Measurements from ENCODE around the gene CELSR2.

CELSR2 gene

DNA sequence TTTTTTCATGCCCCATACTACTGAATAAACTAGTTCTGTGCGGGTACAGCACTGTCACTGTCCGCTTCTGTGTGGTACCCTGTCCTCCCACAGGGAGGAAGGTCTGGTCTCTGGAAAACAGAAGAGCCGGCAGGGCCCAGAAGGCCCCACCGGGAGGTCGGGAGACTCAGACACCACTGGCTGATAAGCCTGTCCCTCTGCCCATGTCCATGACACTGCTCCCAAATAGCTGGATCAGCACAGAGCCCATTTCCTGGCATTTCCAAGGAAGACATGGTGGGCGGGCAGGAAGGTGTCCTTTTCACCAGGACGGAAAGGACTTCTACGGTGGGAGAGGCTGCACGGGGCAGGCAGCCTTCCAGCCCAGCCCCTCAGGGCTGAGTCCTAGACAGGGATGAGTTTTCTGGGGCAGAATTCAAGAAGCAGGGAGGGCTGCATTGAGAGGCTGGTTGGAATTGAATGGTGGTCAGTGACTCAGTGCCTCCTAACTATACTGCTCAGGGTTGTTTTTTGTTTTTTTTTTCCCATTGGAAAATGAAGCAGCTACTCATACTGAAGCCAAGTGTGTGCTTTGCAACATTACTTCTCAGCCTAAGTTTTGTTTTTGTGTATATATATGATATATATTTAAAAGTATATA is 26.5 kb downstream of the CELSR2 start:
- POLR2A ChIA-PET, result interaction anchor here (1.1 to 3.9 kb wide), 4 partner anchors 21 to 124 kb away, joined by 3 to 30 read pairs (median 3); partner anchors contain the start of gene SORT1
- peaks cover 8 to 58% of the 10 kb centered on the region in 2 experiments for H3K36me3 ChIP-seq (ENCODE audit: control insufficient read depth in 2 of 2, insufficient read depth in 1 of 2, low read length in 2 of 2)

DNA sequence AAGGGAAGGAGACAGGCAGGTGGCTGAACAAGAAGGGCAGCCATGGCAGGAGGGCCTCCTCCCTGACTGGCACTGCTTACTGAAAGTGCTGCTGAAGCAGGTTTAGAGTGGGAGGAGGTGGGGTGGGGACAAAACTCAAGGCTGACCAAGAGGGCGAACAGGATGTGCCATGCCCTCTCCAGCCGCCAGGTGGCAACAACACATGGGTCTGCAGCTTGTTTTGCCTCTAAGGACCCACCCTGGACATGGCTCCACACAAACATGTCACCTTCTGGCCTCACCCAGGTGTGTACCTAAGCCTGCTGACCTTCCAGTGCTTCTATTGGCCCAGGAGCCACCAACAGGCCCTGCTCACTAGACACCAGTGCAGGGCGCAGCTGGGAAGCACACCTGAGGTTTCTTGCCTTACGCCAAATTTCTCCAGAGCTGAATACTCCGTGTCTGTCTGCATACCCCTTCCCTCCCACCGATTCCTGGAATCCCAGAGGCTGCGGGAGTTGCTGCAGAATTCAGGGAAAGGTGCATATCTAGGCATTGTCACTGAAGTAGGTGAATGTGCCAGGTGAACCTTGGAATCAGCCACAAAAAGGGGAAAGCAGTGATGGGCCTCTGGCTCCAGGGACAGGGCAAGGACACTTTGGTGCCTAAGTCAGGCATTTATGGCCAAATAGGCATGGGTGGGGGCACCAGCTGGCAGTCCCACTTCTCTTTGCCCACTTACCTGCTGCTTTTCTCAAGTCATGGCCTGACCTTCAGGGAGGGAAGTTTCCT is 28.3 kb downstream of the CELSR2 start:
- Histone ChIP-seq H3K27ac (ENCODE audit: extremely low read depth, low read depth, low read length) (no peak overlapping the region), H3K9me3 (ENCODE audit: control insufficient read depth, insufficient read depth, low read depth, low read length) (no peaks in the 10 kb centered on the region), H3K4me3 (ENCODE audit: low read depth, low read length) (no peak overlapping the region), H3K4me1 (ENCODE audit: control insufficient read depth, insufficient read depth, low read length) (peaks cover 10% of the 10 kb centered on the region), H3K36me3 (ENCODE audit: control insufficient read depth in 2 of 2, insufficient read depth in 1 of 2, low read length in 2 of 2) (peaks cover 8 to 52% of the 10 kb centered on the region in 2 experiments)
- CTCF ChIA-PET, result interaction anchor here (0.5 to 5.5 kb wide), 30 partner anchors 10 to 255 kb away, joined by 3 to 126 read pairs (median 4); partner anchors contain the start of genes CYB561D1, PSMA5 and SORT1
- POLR2A ChIA-PET, result interaction anchor here (0.7 to 3.9 kb wide), 7 partner anchors 23 to 255 kb away, joined by 3 to 30 read pairs (median 3); partner anchors contain the start of gene SORT1
- peak; percentile 81 for TF ChIP-seq ZFHX2 (tag by site-specific recombination; conservative IDR thresholded peaks at IDR 0.05)
- no peak for TF ChIP-seq ZNF677 (tag by site-specific recombination; IDR thresholded peaks at IDR 0.05)
- peak; percentile 43; the same call in 1 of the 2 replicates for TF ChIP-seq ZFP69B (tag by site-specific recombination; IDR thresholded peaks at IDR 0.05)
- TF ChIP-seq, protein P1, sequence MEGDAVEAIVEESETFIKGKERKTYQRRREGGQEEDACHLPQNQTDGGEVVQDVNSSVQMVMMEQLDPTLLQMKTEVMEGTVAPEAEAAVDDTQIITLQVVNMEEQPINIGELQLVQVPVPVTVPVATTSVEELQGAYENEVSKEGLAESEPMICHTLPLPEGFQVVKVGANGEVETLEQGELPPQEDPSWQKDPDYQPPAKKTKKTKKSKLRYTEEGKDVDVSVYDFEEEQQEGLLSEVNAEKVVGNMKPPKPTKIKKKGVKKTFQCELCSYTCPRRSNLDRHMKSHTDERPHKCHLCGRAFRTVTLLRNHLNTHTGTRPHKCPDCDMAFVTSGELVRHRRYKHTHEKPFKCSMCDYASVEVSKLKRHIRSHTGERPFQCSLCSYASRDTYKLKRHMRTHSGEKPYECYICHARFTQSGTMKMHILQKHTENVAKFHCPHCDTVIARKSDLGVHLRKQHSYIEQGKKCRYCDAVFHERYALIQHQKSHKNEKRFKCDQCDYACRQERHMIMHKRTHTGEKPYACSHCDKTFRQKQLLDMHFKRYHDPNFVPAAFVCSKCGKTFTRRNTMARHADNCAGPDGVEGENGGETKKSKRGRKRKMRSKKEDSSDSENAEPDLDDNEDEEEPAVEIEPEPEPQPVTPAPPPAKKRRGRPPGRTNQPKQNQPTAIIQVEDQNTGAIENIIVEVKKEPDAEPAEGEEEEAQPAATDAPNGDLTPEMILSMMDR (tag by site-specific recombination; IDR thresholded peaks at IDR 0.05), result peak; percentile 89
- TF ChIP-seq ZNF555 (tag by site-specific recombination; conservative IDR thresholded peaks at IDR 0.05), result no peak
- TF ChIP-seq, protein P2, sequence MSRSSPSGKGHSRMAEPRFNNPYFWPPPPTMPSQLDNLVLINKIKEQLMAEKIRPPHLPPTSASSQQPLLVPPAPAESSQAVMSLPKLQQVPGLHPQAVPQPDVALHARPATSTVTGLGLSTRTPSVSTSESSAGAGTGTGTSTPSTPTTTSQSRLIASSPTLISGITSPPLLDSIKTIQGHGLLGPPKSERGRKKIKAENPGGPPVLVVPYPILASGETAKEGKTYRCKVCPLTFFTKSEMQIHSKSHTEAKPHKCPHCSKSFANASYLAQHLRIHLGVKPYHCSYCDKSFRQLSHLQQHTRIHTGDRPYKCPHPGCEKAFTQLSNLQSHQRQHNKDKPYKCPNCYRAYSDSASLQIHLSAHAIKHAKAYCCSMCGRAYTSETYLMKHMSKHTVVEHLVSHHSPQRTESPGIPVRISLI (tag by site-specific recombination; IDR thresholded peaks at IDR 0.05), result no peak
- no peak for TF ChIP-seq RBAK (tag by site-specific recombination; IDR thresholded peaks at IDR 0.05)
- TF ChIP-seq ZNF24 (tag by site-specific recombination; IDR thresholded peaks at IDR 0.05), result no peak
- TF ChIP-seq, protein P3, sequence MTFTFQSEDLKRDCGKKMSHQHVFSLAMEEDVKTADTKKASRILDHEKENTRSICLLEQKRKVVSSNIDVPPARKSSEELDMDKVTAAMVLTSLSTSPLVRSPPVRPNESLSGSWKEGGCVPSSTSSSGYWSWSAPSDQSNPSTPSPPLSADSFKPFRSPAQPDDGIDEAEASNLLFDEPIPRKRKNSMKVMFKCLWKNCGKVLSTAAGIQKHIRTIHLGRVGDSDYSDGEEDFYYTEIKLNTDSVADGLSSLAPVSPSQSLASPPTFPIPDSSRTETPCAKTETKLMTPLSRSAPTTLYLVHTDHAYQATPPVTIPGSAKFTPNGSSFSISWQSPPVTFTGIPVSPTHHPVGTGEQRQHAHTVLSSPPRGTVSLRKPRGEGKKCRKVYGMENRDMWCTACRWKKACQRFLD (tag by site-specific recombination; IDR thresholded peaks at IDR 0.05), result no peak
- TF ChIP-seq ZNF112 (tag by site-specific recombination; IDR thresholded peaks at IDR 0.05), result no peak
- no peak for TF ChIP-seq ZBTB17 (tag by site-specific recombination; IDR thresholded peaks at IDR 0.05)
- no peak for TF ChIP-seq FEZF1 (tag by site-specific recombination; IDR thresholded peaks at IDR 0.05)

More for the DNA sequence above, 26.5 kb downstream of the CELSR2 start:
- Histone ChIP-seq H3K27ac (ENCODE audit: extremely low read depth, low read depth, low read length) (no peak overlapping the region; the same call in 1 of the 2 replicates), H3K9me3 (ENCODE audit: control insufficient read depth, insufficient read depth, low read depth, low read length) (no peaks in the 10 kb centered on the region), H3K4me1 (ENCODE audit: control insufficient read depth, insufficient read depth, low read length) (peaks cover 7% of the 10 kb centered on the region), H3K4me3 (ENCODE audit: low read depth, low read length) (no peak overlapping the region)
- TF ChIP-seq GLIS1 (tag by site-specific recombination; IDR thresholded peaks at IDR 0.05) (no peak), SP7 (tag by site-specific recombination; IDR thresholded peaks at IDR 0.05) (no peak), ZNF341 (tag by site-specific recombination; IDR thresholded peaks at IDR 0.05; ENCODE audit: low read depth) (peak; percentile 26; the same call in 1 of the 2 replicates), ZNF366 (tag by site-specific recombination; conservative IDR thresholded peaks at IDR 0.05) (no peak), ZNF157 (tag by site-specific recombination; IDR thresholded peaks at IDR 0.05) (no peak), ZNF292 (tag by site-specific recombination; IDR thresholded peaks at IDR 0.05; ENCODE audit: borderline replicate concordance, low read depth) (no peak), MYNN (tag by site-specific recombination; IDR thresholded peaks at IDR 0.05; ENCODE audit: borderline replicate concordance) (no peak), ZBTB20 (tag by site-specific recombination; IDR thresholded peaks at IDR 0.05) (no peak), SALL2 (tag by site-specific recombination; IDR thresholded peaks at IDR 0.05; ENCODE audit: borderline replicate concordance) (no peak), ZNF521 (tag by site-specific recombination; IDR thresholded peaks at IDR 0.05) (no peak), ZNF324 (tag by site-specific recombination; IDR thresholded peaks at IDR 0.05) (no peak), GLI2 (tag by site-specific recombination; IDR thresholded peaks at IDR 0.05; ENCODE audit: borderline replicate concordance, low read depth) (no peak)
- TF ChIP-seq, protein P2 (tag by site-specific recombination; IDR thresholded peaks at IDR 0.05), result no peak
- TF ChIP-seq, protein P4, sequence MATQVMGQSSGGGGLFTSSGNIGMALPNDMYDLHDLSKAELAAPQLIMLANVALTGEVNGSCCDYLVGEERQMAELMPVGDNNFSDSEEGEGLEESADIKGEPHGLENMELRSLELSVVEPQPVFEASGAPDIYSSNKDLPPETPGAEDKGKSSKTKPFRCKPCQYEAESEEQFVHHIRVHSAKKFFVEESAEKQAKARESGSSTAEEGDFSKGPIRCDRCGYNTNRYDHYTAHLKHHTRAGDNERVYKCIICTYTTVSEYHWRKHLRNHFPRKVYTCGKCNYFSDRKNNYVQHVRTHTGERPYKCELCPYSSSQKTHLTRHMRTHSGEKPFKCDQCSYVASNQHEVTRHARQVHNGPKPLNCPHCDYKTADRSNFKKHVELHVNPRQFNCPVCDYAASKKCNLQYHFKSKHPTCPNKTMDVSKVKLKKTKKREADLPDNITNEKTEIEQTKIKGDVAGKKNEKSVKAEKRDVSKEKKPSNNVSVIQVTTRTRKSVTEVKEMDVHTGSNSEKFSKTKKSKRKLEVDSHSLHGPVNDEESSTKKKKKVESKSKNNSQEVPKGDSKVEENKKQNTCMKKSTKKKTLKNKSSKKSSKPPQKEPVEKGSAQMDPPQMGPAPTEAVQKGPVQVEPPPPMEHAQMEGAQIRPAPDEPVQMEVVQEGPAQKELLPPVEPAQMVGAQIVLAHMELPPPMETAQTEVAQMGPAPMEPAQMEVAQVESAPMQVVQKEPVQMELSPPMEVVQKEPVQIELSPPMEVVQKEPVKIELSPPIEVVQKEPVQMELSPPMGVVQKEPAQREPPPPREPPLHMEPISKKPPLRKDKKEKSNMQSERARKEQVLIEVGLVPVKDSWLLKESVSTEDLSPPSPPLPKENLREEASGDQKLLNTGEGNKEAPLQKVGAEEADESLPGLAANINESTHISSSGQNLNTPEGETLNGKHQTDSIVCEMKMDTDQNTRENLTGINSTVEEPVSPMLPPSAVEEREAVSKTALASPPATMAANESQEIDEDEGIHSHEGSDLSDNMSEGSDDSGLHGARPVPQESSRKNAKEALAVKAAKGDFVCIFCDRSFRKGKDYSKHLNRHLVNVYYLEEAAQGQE (tag by site-specific recombination; IDR thresholded peaks at IDR 0.05), result 0 out of 2 replicates have a peak, but pooled peaks have one; percentile 19
- TF ChIP-seq, protein P5, sequence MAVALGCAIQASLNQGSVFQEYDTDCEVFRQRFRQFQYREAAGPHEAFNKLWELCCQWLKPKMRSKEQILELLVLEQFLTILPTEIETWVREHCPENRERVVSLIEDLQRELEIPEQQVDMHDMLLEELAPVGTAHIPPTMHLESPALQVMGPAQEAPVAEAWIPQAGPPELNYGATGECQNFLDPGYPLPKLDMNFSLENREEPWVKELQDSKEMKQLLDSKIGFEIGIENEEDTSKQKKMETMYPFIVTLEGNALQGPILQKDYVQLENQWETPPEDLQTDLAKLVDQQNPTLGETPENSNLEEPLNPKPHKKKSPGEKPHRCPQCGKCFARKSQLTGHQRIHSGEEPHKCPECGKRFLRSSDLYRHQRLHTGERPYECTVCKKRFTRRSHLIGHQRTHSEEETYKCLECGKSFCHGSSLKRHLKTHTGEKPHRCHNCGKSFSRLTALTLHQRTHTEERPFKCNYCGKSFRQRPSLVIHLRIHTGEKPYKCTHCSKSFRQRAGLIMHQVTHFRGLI (tag by site-specific recombination; IDR thresholded peaks at IDR 0.05), result no peak
- CTCF ChIA-PET, result interaction anchor here (0.6 to 5.5 kb wide), 10 partner anchors 11 to 360 kb away, joined by 3 to 126 read pairs (median 6); partner anchors contain the start of gene SORT1
